GM19452 (cell line): ENCODE measurements around the gene LAMA4.
A peak's percentile ranks its signal among the peaks of the same experiment; 100 is the strongest.
"Not testable (repeated sequence)": the region's sequence is repeated elsewhere in the genome, so short reads cannot be mapped to it uniquely, and the experiment has no call there.

Experiments
- ATAC-seq: cut with Tn5 transposase; IDR thresholded peaks from one replicate; pipeline ENCODE4 v1.9.1; 2021; ENCODE audit not compliant: unreplicated experiment

Gene LAMA4

GRCh38 chr6:112109262-112109661 lies 145.1 kb downstream of the LAMA4 start:
- ATAC-seq, result no peak

GRCh38 chr6:112106562-112106961 lies 147.8 kb downstream of the LAMA4 start:
- ATAC-seq, result no peak

- ATAC-seq, result not testable (repeated sequence)
Measured at GRCh38 chr6:112106026-112106425, 148.3 kb downstream of the LAMA4 start.

- ATAC-seq, result no peak
Measured at GRCh38 chr6:112100561-112100960, 153.8 kb downstream of the LAMA4 start.

GRCh38 chr6:112096901-112097300 lies 157.5 kb downstream of the LAMA4 start:
- no peak for ATAC-seq

GRCh38 chr6:112087916-112088315 lies 166.5 kb downstream of the LAMA4 start:
- ATAC-seq, result no peak

- ATAC-seq, result peak; percentile 97
Measured at GRCh38 chr6:112087136-112087911, 167.0 kb downstream of the LAMA4 start, which contains the start of the genes FAM229B and TUBE1. FAM229B (plus strand) TSS chr6:112087591; CDS start chr6:112099284, 11,693 bp downstream. TUBE1 (minus strand) TSS chr6:112087482; CDS start chr6:112087434, 48 bp downstream.

GRCh38 chr6:112086744-112087135 lies 167.6 kb downstream of the LAMA4 start:
- ATAC-seq, result peak; percentile 20

- ATAC-seq, result no peak
Measured at GRCh38 chr6:112085286-112086065, 168.9 kb downstream of the LAMA4 start.

- no peak for ATAC-seq
Measured at GRCh38 chr6:112081569-112081968, 172.8 kb downstream of the LAMA4 start.

GRCh38 chr6:112066606-112067005 lies 187.8 kb downstream of the LAMA4 start:
- no peak for ATAC-seq

- ATAC-seq, result no peak
Measured at GRCh38 chr6:112065426-112065986, 188.9 kb downstream of the LAMA4 start.

GRCh38 chr6:112062966-112063365 lies 191.4 kb downstream of the LAMA4 start:
- ATAC-seq, result no peak

- no peak for ATAC-seq
Measured at GRCh38 chr6:112061605-112062004, 192.8 kb downstream of the LAMA4 start.
